Nephron (organoid): ENCODE data around the gene TMEM219.
"Not testable (repeated sequence)": the region's sequence is repeated elsewhere in the genome, so short reads cannot be mapped to it uniquely, and the experiment has no call there.

Source experiments
- H3K27ac Mint-ChIP-seq, 3 experiments: 2 replicates each; pipeline ENCODE4 v1.8.0; 2020; ENCODE audit warnings: mixed read lengths in 3 of 3, mild to moderate bottlenecking in 2 of 3, moderate library complexity in 1 of 3
- H3K27me3 Mint-ChIP-seq: 2 replicates; pipeline ENCODE4 v1.8.0; 2021; ENCODE audit warnings: low read depth, mild to moderate bottlenecking, moderate library complexity, mixed read lengths
- H3K36me3 Mint-ChIP-seq: 2 replicates; pipeline ENCODE4 v1.8.0; 2020; ENCODE audit warnings: low read depth, mixed read lengths
- H3K4me1 Mint-ChIP-seq: 2 replicates; pipeline ENCODE4 v1.8.0; 2020; ENCODE audit warnings: mixed read lengths
- H3K4me3 Mint-ChIP-seq, 3 experiments: 2 replicates each; pipeline ENCODE4 v1.8.0; 2020; ENCODE audit warnings: mild to moderate bottlenecking in 3 of 3, mixed read lengths in 3 of 3, moderate library complexity in 2 of 3
- H3K9me3 Mint-ChIP-seq: 2 replicates; pipeline ENCODE4 v1.8.0; 2020; ENCODE audit warnings: mixed read lengths
- TF ChIP-seq, protein P1 (sequence below), 3 experiments: fragments of 200-600 bp; sonication (generic); IDR thresholded peaks; one replicate each; pipeline ENCODE4 v1.5.0; 2021; ENCODE audit warnings: antibody characterized with exemption in 3 of 3; ENCODE audit not compliant: unreplicated experiment in 3 of 3

Gene TMEM219

GRCh38 chr16:30009085-30009862 lies 47.4 kb downstream of the TMEM219 start:
- Mint-ChIP-seq H3K27ac (no peak overlapping the region), H3K27me3 (peaks cover 40% of the 10 kb centered on the region), H3K4me1 (peaks cover 5% of the 10 kb centered on the region), H3K36me3 (no peaks in the 10 kb centered on the region), H3K4me3 (peak overlapping the region; percentile 37 to 56 (median 53)), H3K9me3 (no peaks in the 10 kb centered on the region)
- TF ChIP-seq, protein P1, sequence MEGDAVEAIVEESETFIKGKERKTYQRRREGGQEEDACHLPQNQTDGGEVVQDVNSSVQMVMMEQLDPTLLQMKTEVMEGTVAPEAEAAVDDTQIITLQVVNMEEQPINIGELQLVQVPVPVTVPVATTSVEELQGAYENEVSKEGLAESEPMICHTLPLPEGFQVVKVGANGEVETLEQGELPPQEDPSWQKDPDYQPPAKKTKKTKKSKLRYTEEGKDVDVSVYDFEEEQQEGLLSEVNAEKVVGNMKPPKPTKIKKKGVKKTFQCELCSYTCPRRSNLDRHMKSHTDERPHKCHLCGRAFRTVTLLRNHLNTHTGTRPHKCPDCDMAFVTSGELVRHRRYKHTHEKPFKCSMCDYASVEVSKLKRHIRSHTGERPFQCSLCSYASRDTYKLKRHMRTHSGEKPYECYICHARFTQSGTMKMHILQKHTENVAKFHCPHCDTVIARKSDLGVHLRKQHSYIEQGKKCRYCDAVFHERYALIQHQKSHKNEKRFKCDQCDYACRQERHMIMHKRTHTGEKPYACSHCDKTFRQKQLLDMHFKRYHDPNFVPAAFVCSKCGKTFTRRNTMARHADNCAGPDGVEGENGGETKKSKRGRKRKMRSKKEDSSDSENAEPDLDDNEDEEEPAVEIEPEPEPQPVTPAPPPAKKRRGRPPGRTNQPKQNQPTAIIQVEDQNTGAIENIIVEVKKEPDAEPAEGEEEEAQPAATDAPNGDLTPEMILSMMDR (IDR thresholded peaks at IDR 0.05; ENCODE audit: unreplicated experiment in 3 of 3): no peak

GRCh38 chr16:30009990-30010843 lies 48.3 kb downstream of the TMEM219 start:
- Mint-ChIP-seq H3K36me3 (no peaks in the 10 kb centered on the region), H3K9me3 (no peaks in the 10 kb centered on the region), H3K4me1 (peaks cover 5% of the 10 kb centered on the region), H3K27me3 (peaks cover 45% of the 10 kb centered on the region), H3K4me3 (peak overlapping the region; percentile 65 to 72 (median 70)), H3K27ac (no peak overlapping the region)
- TF ChIP-seq, protein P1 (IDR thresholded peaks at IDR 0.05; ENCODE audit: unreplicated experiment in 3 of 3): no peak

GRCh38 chr16:30010844-30011713 lies 49.2 kb downstream of the TMEM219 start, which contains the start of gene DOC2A:
DOC2A (minus strand) TSS chr16:30011027; CDS start chr16:30010222, 805 bp downstream.
- Mint-ChIP-seq H3K4me3 (peak within 1 kb of the TSS; percentile 84 to 88 (median 87)), H3K4me1 (peaks cover 5% of the 10 kb centered on the region), H3K27ac (no peak within 1 kb of the TSS), H3K9me3 (no peaks in the 10 kb centered on the region), H3K27me3 (peaks cover 45% of the 10 kb centered on the region), H3K36me3 (no peaks in the 10 kb centered on the region)
- TF ChIP-seq, protein P1 (IDR thresholded peaks at IDR 0.05; ENCODE audit: unreplicated experiment in 3 of 3): no peak

GRCh38 chr16:30011714-30012504 lies 50.0 kb downstream of the TMEM219 start:
- no peaks in the 10 kb centered on the region for H3K9me3 Mint-ChIP-seq
- H3K36me3 Mint-ChIP-seq: no peaks in the 10 kb centered on the region
- H3K27ac Mint-ChIP-seq: no peak overlapping the region
- peaks cover 5% of the 10 kb centered on the region for H3K4me1 Mint-ChIP-seq
- peak overlapping the region; percentile 84 to 88 (median 87) for H3K4me3 Mint-ChIP-seq
- TF ChIP-seq, protein P1 (IDR thresholded peaks at IDR 0.05; ENCODE audit: unreplicated experiment in 3 of 3): no peak
- peaks cover 50% of the 10 kb centered on the region for H3K27me3 Mint-ChIP-seq

GRCh38 chr16:30012598-30012997 lies 50.7 kb downstream of the TMEM219 start:
- not testable (repeated sequence) for H3K4me1 Mint-ChIP-seq, H3K36me3 Mint-ChIP-seq, H3K9me3 Mint-ChIP-seq, H3K27ac Mint-ChIP-seq
- peaks cover 50% of the 10 kb centered on the region for H3K27me3 Mint-ChIP-seq
- H3K4me3 Mint-ChIP-seq: peak overlapping the region in 2 of 3 experiments; percentile 40 to 84

DNA sequence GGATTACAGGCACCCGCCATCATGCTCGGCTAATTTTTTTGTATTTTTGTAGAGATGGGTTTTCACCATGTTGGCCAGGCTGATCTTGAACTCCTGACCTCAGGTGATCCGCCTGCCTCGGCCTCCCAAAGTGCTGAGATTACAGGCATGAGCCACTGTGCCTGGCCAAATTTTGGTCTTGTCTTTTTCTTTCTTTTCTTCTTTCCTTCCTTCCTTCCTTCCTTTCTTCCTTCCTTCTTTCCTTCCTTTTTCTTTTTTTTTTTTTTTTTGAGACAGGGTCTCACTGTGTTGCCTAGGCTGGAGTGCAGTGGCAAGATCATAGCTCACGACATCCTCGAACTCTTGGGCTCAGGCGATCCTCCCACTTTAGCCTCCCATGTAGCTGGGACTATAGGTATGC lies 53.6 kb downstream of the TMEM219 start:
- H3K27me3 Mint-ChIP-seq: peaks cover 36% of the 10 kb centered on the region
- H3K9me3 Mint-ChIP-seq: not testable (repeated sequence)
- peak overlapping the region in 1 of 3 experiments; percentile 30 for H3K4me3 Mint-ChIP-seq

More for the DNA sequence above, 53.6 kb downstream of the TMEM219 start:
- not testable (repeated sequence) for H3K27ac Mint-ChIP-seq, H3K4me1 Mint-ChIP-seq, H3K36me3 Mint-ChIP-seq
